GM06990 (cell line): ENCODE data around the gene TTLL12.

Experiments used
- DNase-seq: peaks from one replicate; pipeline ENCODE4 v3.0.0-alpha.2; 2011; ENCODE audit not compliant: insufficient read length; ENCODE audit errors: extremely low read depth
- H3K27me3 ChIP-seq: replicated peaks from 2 replicates; pipeline ENCODE4 v1.6.0; 2011; ENCODE audit warnings: low read length; ENCODE audit not compliant: control insufficient read depth, insufficient read depth
- H3K36me3 ChIP-seq: 2 replicates; pipeline ENCODE4 v1.5.1; 2011; ENCODE audit warnings: low read length; ENCODE audit not compliant: control insufficient read depth, insufficient read depth
- H3K4me3 ChIP-seq: replicated peaks from 2 replicates; pipeline ENCODE4 v1.5.1; 2011; ENCODE audit warnings: low read depth, mild to moderate bottlenecking, control low read depth, low read length
- CTCF ChIP-seq: IDR thresholded peaks from 2 replicates; pipeline ENCODE4 v1.5.1; 2011; ENCODE audit warnings: low read length, control low read depth, mild to moderate bottlenecking, inconsistent platforms; ENCODE audit not compliant: insufficient read depth, poor library complexity, severe bottlenecking

TTLL12 gene

GRCh38 chr22:43136255-43136654 lies 50.7 kb downstream of the TTLL12 start:
- no peaks in the 10 kb centered on the region for H3K27me3 ChIP-seq
- DNase-seq: no peak
- peak; percentile 96 for TF ChIP-seq CTCF
- no peak overlapping the region for H3K4me3 ChIP-seq
- peaks cover 28% of the 10 kb centered on the region for H3K36me3 ChIP-seq

- Histone ChIP-seq H3K4me3 (no peak overlapping the region), H3K36me3 (peaks cover 28% of the 10 kb centered on the region), H3K27me3 (no peaks in the 10 kb centered on the region)
- no peak for TF ChIP-seq CTCF
- no peak for DNase-seq
These were observed 51.4 kb downstream of the TTLL12 start for GRCh38 chr22:43135565-43135964.

- TF ChIP-seq CTCF: no peak
- Histone ChIP-seq H3K4me3 (no peak overlapping the region), H3K36me3 (peaks cover 26% of the 10 kb centered on the region), H3K27me3 (no peaks in the 10 kb centered on the region)
- DNase-seq: no peak
These were observed 52.4 kb downstream of the TTLL12 start for GRCh38 chr22:43134553-43134952.

GRCh38 chr22:43133401-43133800 lies 53.5 kb downstream of the TTLL12 start:
- no peak for DNase-seq
- H3K4me3 ChIP-seq: no peak overlapping the region
- no peaks in the 10 kb centered on the region for H3K27me3 ChIP-seq
- peaks cover 24% of the 10 kb centered on the region for H3K36me3 ChIP-seq
- no peak for TF ChIP-seq CTCF

- TF ChIP-seq CTCF: no peak
- Histone ChIP-seq H3K4me3 (no peak overlapping the region), H3K36me3 (peaks cover 20% of the 10 kb centered on the region), H3K27me3 (no peaks in the 10 kb centered on the region)
- DNase-seq: no peak
These were observed 55.0 kb downstream of the TTLL12 start for GRCh38 chr22:43131773-43132501.
